HepG2 (cell line): Measurements from ENCODE around the gene B4GALT2. TPM values are rescaled to one million over a fixed set of nuclear protein-coding genes. Genes with fewer than 3 reads are reported as not detected.
A peak's percentile ranks its signal among the peaks of the same experiment; 100 is the strongest.

ENCODE experiments used
- CEBPG ChIP-seq: IDR thresholded peaks from 2 replicates; pipeline ENCODE4 v1.6.1; 2016
- CTCF ChIP-seq: sonication (generic); formaldehyde crosslinking; IDR thresholded peaks from 2 replicates; pipeline ENCODE4 v1.5.0; 2020; ENCODE audit warnings: mild to moderate bottlenecking, missing genetic modification reagents, moderate library complexity
- ETS1 ChIP-seq: sonication (generic); formaldehyde crosslinking; IDR thresholded peaks from 2 replicates; pipeline ENCODE4 v1.4.0; 2020; ENCODE audit warnings: missing genetic modification reagents
- FOSL2 ChIP-seq: sonication (generic); formaldehyde crosslinking; IDR thresholded peaks from 2 replicates; pipeline ENCODE4 v1.4.0; 2020; ENCODE audit warnings: missing genetic modification reagents
- GPBP1L1 ChIP-seq: sonication (generic); formaldehyde crosslinking; IDR thresholded peaks from 2 replicates; pipeline ENCODE4 v1.5.0; 2020; ENCODE audit warnings: mild to moderate bottlenecking, missing genetic modification reagents
- HNRNPL ChIP-seq: fragments of 200-400 bp; formaldehyde crosslinking; IDR thresholded peaks from 2 replicates; pipeline ENCODE4 v1.6.1; 2017; ENCODE audit warnings: mild to moderate bottlenecking, low read depth, low read length
- KDM1A ChIP-seq: IDR thresholded peaks from 2 replicates; pipeline ENCODE4 v1.6.1; 2016; ENCODE audit warnings: missing compliant biosample characterization
- KLF9 ChIP-seq: IDR thresholded peaks from 2 replicates; pipeline ENCODE4 v1.6.1; 2016; ENCODE audit warnings: low read depth
- NAIF1 ChIP-seq: sonication (generic); formaldehyde crosslinking; IDR thresholded peaks from 2 replicates; pipeline ENCODE4 v1.5.0; 2020; ENCODE audit warnings: mild to moderate bottlenecking, missing genetic modification reagents, borderline replicate concordance
- POLR2AphosphoS2 ChIP-seq: IDR thresholded peaks from 2 replicates; pipeline ENCODE4 v1.6.1; 2011; ENCODE audit warnings: low read depth, low read length, improper control_type of control experiment
- RXRB ChIP-seq: IDR thresholded peaks from 2 replicates; pipeline ENCODE4 v1.6.1; 2016; ENCODE audit warnings: borderline replicate concordance, missing genetic modification reagents, missing compliant biosample characterization
- TP53 ChIP-seq: sonication (generic); formaldehyde crosslinking; conservative IDR thresholded peaks from 2 replicates; pipeline ENCODE4 v1.4.0; 2020; ENCODE audit warnings: missing genetic modification reagents
- ZBTB46 ChIP-seq: sonication (generic); formaldehyde crosslinking; IDR thresholded peaks from 2 replicates; pipeline ENCODE4 v1.4.0; 2020; ENCODE audit warnings: mild to moderate bottlenecking, missing genetic modification reagents, borderline replicate concordance
- ZNF280B ChIP-seq: sonication (generic); formaldehyde crosslinking; IDR thresholded peaks from 2 replicates; pipeline ENCODE4 v1.5.0; 2020; ENCODE audit warnings: missing genetic modification reagents, mild to moderate bottlenecking, borderline replicate concordance
- ZNF7 ChIP-seq: IDR thresholded peaks from 2 replicates; pipeline ENCODE4 v1.6.1; 2016; ENCODE audit warnings: missing biosample characterization, missing genetic modification reagents
- ZNF75D ChIP-seq: sonication (generic); formaldehyde crosslinking; IDR thresholded peaks from 2 replicates; pipeline ENCODE4 v1.8.1; 2023; ENCODE audit warnings: missing genetic modification reagents, mild to moderate bottlenecking, borderline replicate concordance
- ZNF770 ChIP-seq: sonication (generic); formaldehyde crosslinking; IDR thresholded peaks from 2 replicates; pipeline ENCODE4 v1.5.0; 2020; ENCODE audit warnings: mild to moderate bottlenecking, missing genetic modification reagents
- ZNF879 ChIP-seq: sonication (generic); formaldehyde crosslinking; IDR thresholded peaks from 2 replicates; pipeline ENCODE4 v1.8.1; 2023; ENCODE audit warnings: missing genetic modification reagents
- ZSCAN22 ChIP-seq: sonication (generic); formaldehyde crosslinking; IDR thresholded peaks from 2 replicates; pipeline ENCODE4 v1.4.0; 2020; ENCODE audit warnings: mild to moderate bottlenecking, missing genetic modification reagents
- polyA plus RNA-seq, 8 experiments: library from polyadenylated mRNA; depleted of rRNA in 3 of 8; stranded (reverse) in 7 of 8; unstranded in 1 of 8; fragments of >200 nt; fragmentation: Illumina TruSeq in 4 of 8; extraction: Trizol in 4 of 8; gene quantifications; 2 replicates each; pipeline versions ENCODE4 v1.2.1 to v1.2.3, GENCODE V29; 2011 to 2016; ENCODE audit warnings: low read depth in 4 of 8, missing spikeins in 1 of 8, mixed read lengths in 1 of 8; ENCODE audit not compliant: insufficient read depth in 1 of 8
- total RNA-seq, 5 experiments: library from RNA; depleted of rRNA; stranded (reverse); fragments of >200 nt; fragmentation: Illumina TruSeq; extraction: Trizol; gene quantifications; 2 replicates each; pipeline ENCODE4 v1.2.3, GENCODE V29; 2016; ENCODE audit warnings: low read depth in 1 of 5

B4GALT2 gene
- total and polyA plus RNA-seq, 2 of the 13 experiments (the other 11 are each of a cell fraction or from before 2014, with no cell fraction given), result 41.9 to 78.0 TPM

GRCh38 chr1:43935711-43936427 is 43.1 kb upstream of the B4GALT2 start (continued):
- TF ChIP-seq TP53 (CRISPR knock-in tag) (no peak), RXRB (CRISPR knock-in tag) (no peak), ZNF75D (CRISPR knock-in tag) (no peak), KDM1A (CRISPR knock-in tag) (no peak), ZNF7 (no peak), FOSL2 (CRISPR knock-in tag) (no peak), CEBPG (CRISPR knock-in tag) (no peak), ZNF879 (CRISPR knock-in tag) (no peak), ZSCAN22 (CRISPR knock-in tag) (no peak), HNRNPL (no peak), GPBP1L1 (no peak), ZBTB46 (CRISPR knock-in tag) (no peak), CTCF (no peak), ZNF770 (CRISPR knock-in tag) (no peak), NAIF1 (CRISPR knock-in tag) (no peak), POLR2AphosphoS2 (no peak), ETS1 (no peak), KLF9 (no peak), ZNF280B (CRISPR knock-in tag) (peak; percentile 41; the same call in 1 of the 2 replicates)
